GM20000 (cell line): Measurements from ENCODE around the gene DYNC1LI1.
A peak's percentile ranks its signal among the peaks of the same experiment; 100 is the strongest.

Source experiments
- DNase-seq: peaks from one replicate; pipeline ENCODE4 v3.0.0; 2012; ENCODE audit warnings: low spot score
- CTCF ChIP-seq: IDR thresholded peaks from 2 replicates; pipeline ENCODE4 v1.5.1; 2012; ENCODE audit warnings: mild to moderate bottlenecking, control low read depth; ENCODE audit errors: extremely low read depth, missing control alignments

DYNC1LI1 gene

GRCh38 chr3:32511005-32511404, 59.7 kb downstream of the DYNC1LI1 start:
- no peak for TF ChIP-seq CTCF
- no peak for DNase-seq

- DNase-seq: peak; percentile 73
- TF ChIP-seq CTCF: peak; percentile 59
Observed at GRCh38 chr3:32510075-32510724, 60.5 kb downstream of the DYNC1LI1 start.

- TF ChIP-seq CTCF: no peak
- no peak for DNase-seq
Observed at GRCh38 chr3:32508711-32509110, 61.9 kb downstream of the DYNC1LI1 start.

DNA sequence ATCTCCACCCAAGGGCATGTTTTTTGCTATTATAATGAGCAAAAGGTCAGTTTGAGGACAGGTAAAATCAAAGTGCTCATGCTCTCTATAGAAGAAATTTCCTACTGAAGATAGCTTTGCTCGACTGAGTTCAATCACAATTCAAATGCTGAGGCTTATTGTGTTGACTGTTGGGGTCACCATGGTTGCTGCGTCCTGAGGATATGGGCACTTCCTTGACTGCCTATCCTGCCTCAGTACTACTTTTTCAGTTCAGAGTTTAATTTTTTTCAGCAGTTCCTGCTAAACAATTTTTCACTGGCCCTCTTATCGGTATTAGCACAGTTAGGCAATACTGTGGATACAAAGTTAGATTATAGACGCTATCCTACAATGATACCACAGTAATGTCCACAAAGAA, 64.2 kb downstream of the DYNC1LI1 start:
- no peak for DNase-seq
- no peak for TF ChIP-seq CTCF

GRCh38 chr3:32502946-32503286, 67.7 kb downstream of the DYNC1LI1 start:
- DNase-seq: no peak
- no peak for TF ChIP-seq CTCF

DNA sequence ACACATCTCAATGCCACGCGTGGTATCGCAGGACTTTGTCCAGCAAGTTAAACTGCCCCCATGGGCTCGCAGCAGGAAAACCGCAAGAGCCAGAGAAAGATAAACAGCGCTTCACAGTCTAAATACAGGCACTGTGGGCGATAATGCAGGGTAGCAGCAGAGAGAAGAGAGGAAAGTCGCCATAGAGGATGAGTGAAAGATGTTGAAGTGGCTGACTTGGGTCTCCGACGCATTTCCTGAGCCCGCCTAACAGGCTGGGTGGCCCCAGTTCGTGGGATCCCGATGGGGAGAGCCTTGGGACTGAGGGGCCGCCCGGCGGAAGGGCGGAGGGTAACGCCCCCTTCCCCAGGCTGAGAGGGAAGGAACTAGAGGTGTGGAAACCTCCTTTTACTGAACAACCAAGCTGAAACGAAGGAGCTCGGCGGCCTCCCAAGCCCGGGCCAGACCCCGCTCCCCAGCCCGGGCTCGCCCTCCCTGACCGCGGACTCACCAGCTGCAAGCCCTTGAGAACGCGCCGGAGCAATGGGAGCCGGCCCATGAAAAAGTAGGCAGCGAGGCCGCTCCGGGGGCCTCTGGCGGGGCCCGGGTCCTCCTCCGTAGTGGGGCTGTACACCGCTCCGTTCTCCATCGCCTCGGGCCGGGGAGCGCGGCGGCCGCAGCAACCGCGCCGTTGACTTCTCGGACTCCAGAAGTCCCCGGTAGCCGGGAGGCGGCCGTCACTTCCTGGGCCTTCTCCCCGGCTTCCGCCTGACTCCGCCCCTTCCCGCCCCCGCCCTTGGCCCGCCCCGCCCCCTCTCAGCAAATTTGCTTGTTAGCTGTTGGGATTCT, 68.3 kb downstream of the DYNC1LI1 start, which contains the start of gene CMTM6:
Gene CMTM6 (minus strand): TSS at position 735 of the 828 bp plus-strand sequence. CDS start 107 bp downstream, at position 628.
- DNase-seq: peak; percentile 91
- TF ChIP-seq CTCF: no peak

- no peak for TF ChIP-seq CTCF
- DNase-seq: no peak
Observed at GRCh38 chr3:32501783-32502117, 68.9 kb downstream of the DYNC1LI1 start.
